Measurements from ENCODE around the gene RBMY1A1. TPM values are rescaled to one million over a fixed set of nuclear protein-coding genes. Genes with fewer than 3 reads are reported as not detected.
"Not testable (repeated sequence)": the region's sequence is repeated elsewhere in the genome, so short reads cannot be mapped to it uniquely, and the experiment has no call there.

Gene RBMY1A1
- total RNA-seq, 1 experiment from 2014 or later, result not detected

- TF ChIP-seq CTCF (IDR thresholded peaks at IDR 0.05; ENCODE audit: insufficient read depth in 1 of 2, low read depth in 1 of 2, low read length in 1 of 2, severe bottlenecking in 1 of 2, unreplicated experiment in 1 of 2), result no peak
- H3K27ac Mint-ChIP-seq (ENCODE audit: unreplicated experiment), result no peak overlapping the region
- no TSS peak for BruUV-seq (replicated peaks)
These were observed 57.4 kb downstream of the RBMY1A1 start for GRCh38 chrY:21592059-21592458.

GRCh38 chrY:21596287-21596686, 61.6 kb downstream of the RBMY1A1 start:
- intact Hi-C loops (cut with micrococcal nuclease; ENCODE audit: unreplicated experiment); H3K9me3 Mint-ChIP-seq (ENCODE audit: unreplicated experiment); BruUV-seq (replicated peaks): not testable (repeated sequence)

More at GRCh38 chrY:21592059-21592458, 57.4 kb downstream of the RBMY1A1 start:
- no peaks in the 10 kb centered on the region for H3K9me3 Mint-ChIP-seq (ENCODE audit: unreplicated experiment)
- no peak overlapping the region for H3K4me3 Mint-ChIP-seq (ENCODE audit: unreplicated experiment)
- Histone ChIP-seq H3K9me3 (no peaks in the 10 kb centered on the region), H3K27me3 (replicated peaks; ENCODE audit: control insufficient read depth, insufficient read depth, low read length) (no peaks in the 10 kb centered on the region), H3K4me3 (ENCODE audit: low read depth, low read length) (no peak overlapping the region), H3K36me3 (ENCODE audit: control insufficient read depth, insufficient read depth, low read length) (no peaks in the 10 kb centered on the region), H3K4me1 (no peaks in the 10 kb centered on the region)
- H3K36me3 Mint-ChIP-seq (ENCODE audit: insufficient read depth, unreplicated experiment), result no peaks in the 10 kb centered on the region
- ChIA-PET POLR2A (no interaction called here), CTCF (no interaction called here)
- no peak for DNase-seq
- no peaks in the 10 kb centered on the region for H3K4me1 Mint-ChIP-seq (ENCODE audit: low read depth, unreplicated experiment)
- H3K27me3 Mint-ChIP-seq (ENCODE audit: insufficient read depth, unreplicated experiment), result no peaks in the 10 kb centered on the region
- intact Hi-C loops (cut with micrococcal nuclease; ENCODE audit: unreplicated experiment), result no loop called here

More at GRCh38 chrY:21596287-21596686, 61.6 kb downstream of the RBMY1A1 start:
- H3K4me1 Mint-ChIP-seq (ENCODE audit: low read depth, unreplicated experiment); H3K4me1 ChIP-seq; H3K4me3 ChIP-seq (ENCODE audit: low read depth, low read length); H3K9me3 ChIP-seq; POLR2A ChIA-PET; H3K36me3 Mint-ChIP-seq (ENCODE audit: insufficient read depth, unreplicated experiment); H3K27me3 Mint-ChIP-seq (ENCODE audit: insufficient read depth, unreplicated experiment); H3K27ac Mint-ChIP-seq (ENCODE audit: unreplicated experiment); DNase-seq; H3K27me3 ChIP-seq (replicated peaks; ENCODE audit: control insufficient read depth, insufficient read depth, low read length); H3K36me3 ChIP-seq (ENCODE audit: control insufficient read depth, insufficient read depth, low read length); H3K4me3 Mint-ChIP-seq (ENCODE audit: unreplicated experiment); CTCF ChIA-PET: not testable (repeated sequence)

Other genes starting within 250 kb of the RBMY1A1 start
- not detected in 2 replicates for gene RBMY1B, start 23.5 kb upstream of the RBMY1A1 start, total RNA-seq (2022)